Activated naive CD4-positive, alpha-beta T cell treated with anti-CD3 and anti-CD28 coated beads for 36 hours (primary cell): ENCODE measurements around the gene CD2AP. TPM values are rescaled to one million over a fixed set of nuclear protein-coding genes. Genes with fewer than 3 reads are reported as not detected.
A peak's percentile ranks its signal among the peaks of the same experiment; 100 is the strongest.
"Not testable (repeated sequence)": the region's sequence is repeated elsewhere in the genome, so short reads cannot be mapped to it uniquely, and the experiment has no call there.

ENCODE experiments used
- CTCF ChIA-PET: fragments of 350-600 bp; sonication (Branson Sonifier 250); formaldehyde crosslinking; loops from one replicate; lab custom pipeline; 2021; ENCODE audit warnings: antibody characterized with exemption; lab: Charles Lee
- DNase-seq: peaks from one replicate; pipeline ENCODE4 v3.0.0-alpha.2; 2020
- H3K27ac Mint-ChIP-seq: one replicate; pipeline ENCODE4 v1.8.0; 2021; ENCODE audit warnings: mild to moderate bottlenecking, mixed read lengths
- H3K27me3 Mint-ChIP-seq: one replicate; pipeline ENCODE4 v1.8.0; 2021; ENCODE audit warnings: low read depth, mixed read lengths
- H3K36me3 Mint-ChIP-seq: one replicate; pipeline ENCODE4 v1.8.0; 2021; ENCODE audit warnings: low read depth, mixed read lengths
- H3K4me1 Mint-ChIP-seq: one replicate; pipeline ENCODE4 v1.8.0; 2021; ENCODE audit warnings: low read depth, mixed read lengths
- H3K4me3 Mint-ChIP-seq: one replicate; pipeline ENCODE4 v1.8.0; 2021; ENCODE audit warnings: mild to moderate bottlenecking, moderate library complexity, mixed read lengths
- H3K9me3 Mint-ChIP-seq: one replicate; pipeline ENCODE4 v1.8.0; 2021; ENCODE audit warnings: mixed read lengths
- intact Hi-C: fragments of 100-400 bp; cut with micrococcal nuclease; formaldehyde crosslinking; loops from one replicate; pipeline ENCODE4 v1.15.1; 2023
- total RNA-seq, 2 experiments: library from RNA; stranded (reverse); gene quantifications; one replicate each; pipeline ENCODE4 v1.2.3, GENCODE V29; 2021

CD2AP gene
- total RNA-seq, 2 experiments from 2014 or later, result 16.1 to 18.1 TPM

- H3K9me3 Mint-ChIP-seq, result no peaks in the 10 kb centered on the region
- peaks cover 10% of the 10 kb centered on the region for H3K4me1 Mint-ChIP-seq
- H3K36me3 Mint-ChIP-seq, result no peaks in the 10 kb centered on the region
- intact Hi-C loops, result loop anchor here (1.0 to 5.0 kb wide), 4 partner anchors 103 to 1781 kb away; no protein-coding TSS in a partner anchor
- H3K27me3 Mint-ChIP-seq, result no peaks in the 10 kb centered on the region
- H3K27ac Mint-ChIP-seq, result no peak overlapping the region
- DNase-seq, result no peak
- CTCF ChIA-PET, result interaction anchor here (0.6 to 4.1 kb wide), 31 partner anchors 15 to 612 kb away, joined by 3 to 71 read pairs (median 5); partner anchors contain the start of genes CD2AP and OPN5
- no peak overlapping the region for H3K4me3 Mint-ChIP-seq
These were observed 154.2 kb downstream of the CD2AP start for GRCh38 chr6:47631797-47632196.

- Mint-ChIP-seq H3K36me3 (no peaks in the 10 kb centered on the region), H3K4me1 (peaks cover 5% of the 10 kb centered on the region), H3K27ac (no peak overlapping the region), H3K4me3 (no peak overlapping the region), H3K27me3 (no peaks in the 10 kb centered on the region), H3K9me3 (no peaks in the 10 kb centered on the region)
- intact Hi-C loops, result loop anchor here (5.0 kb wide), 1 partner anchor 1779 kb away; no protein-coding TSS in a partner anchor
- CTCF ChIA-PET, result interaction anchor here (0.6 to 4.1 kb wide), 9 partner anchors 92 to 614 kb away, joined by 3 to 71 read pairs (median 4); partner anchors contain the start of gene OPN5
- DNase-seq, result peak; percentile 22
These were observed 155.6 kb downstream of the CD2AP start for GRCh38 chr6:47633141-47633540.

GRCh38 chr6:47634210-47635047 lies 156.8 kb downstream of the CD2AP start:
- DNase-seq, result no peak
- H3K36me3 Mint-ChIP-seq, result no peaks in the 10 kb centered on the region
- H3K27me3 Mint-ChIP-seq, result peaks cover 2% of the 10 kb centered on the region
- no peak overlapping the region for H3K27ac Mint-ChIP-seq
- intact Hi-C loops, result loop anchor here (5.0 kb wide), 1 partner anchor 1778 kb away; no protein-coding TSS in a partner anchor
- CTCF ChIA-PET, result interaction anchor here (0.5 to 1.8 kb wide), 8 partner anchors 45 to 146 kb away, joined by 3 to 10 read pairs (median 3); no protein-coding TSS in a partner anchor
- H3K4me1 Mint-ChIP-seq, result peaks cover 5% of the 10 kb centered on the region
- no peak overlapping the region for H3K4me3 Mint-ChIP-seq
- H3K9me3 Mint-ChIP-seq, result no peaks in the 10 kb centered on the region

GRCh38 chr6:47646689-47647088 lies 169.1 kb downstream of the CD2AP start:
- Mint-ChIP-seq H3K4me1 (no peaks in the 10 kb centered on the region), H3K27me3 (peaks cover 4% of the 10 kb centered on the region), H3K27ac (no peak overlapping the region), H3K36me3 (no peaks in the 10 kb centered on the region), H3K4me3 (no peak overlapping the region), H3K9me3 (no peaks in the 10 kb centered on the region)
- no peak for DNase-seq
- intact Hi-C loops, result loop anchor here (5.0 kb wide), 1 partner anchor 136 kb away; the partner anchor contains the start of gene OPN5
- CTCF ChIA-PET, result interaction anchor here (0.6 to 1.6 kb wide), 3 partner anchors 15 to 152 kb away, joined by 4 to 9 read pairs (median 6); no protein-coding TSS in a partner anchor

- H3K4me1 Mint-ChIP-seq, result no peaks in the 10 kb centered on the region
- intact Hi-C loops, result loop anchor here (5.0 kb wide), 1 partner anchor 135 kb away; the partner anchor contains the start of gene OPN5
- H3K4me3 Mint-ChIP-seq, result no peak overlapping the region
- CTCF ChIA-PET, result interaction anchor here (0.6 to 1.6 kb wide), 3 partner anchors 16 to 152 kb away, joined by 4 to 9 read pairs (median 6); no protein-coding TSS in a partner anchor
- H3K9me3 Mint-ChIP-seq, result no peaks in the 10 kb centered on the region
- H3K27ac Mint-ChIP-seq, result no peak overlapping the region
- H3K27me3 Mint-ChIP-seq, result no peaks in the 10 kb centered on the region
- DNase-seq, result no peak
- H3K36me3 Mint-ChIP-seq, result no peaks in the 10 kb centered on the region
These were observed 169.6 kb downstream of the CD2AP start for GRCh38 chr6:47647188-47647587.

- intact Hi-C loops, result loop anchor here (5.0 kb wide), 1 partner anchor 135 kb away; the partner anchor contains the start of gene OPN5
- not testable (repeated sequence) for H3K27me3 Mint-ChIP-seq, H3K27ac Mint-ChIP-seq, H3K36me3 Mint-ChIP-seq, H3K9me3 Mint-ChIP-seq, H3K4me1 Mint-ChIP-seq, H3K4me3 Mint-ChIP-seq, DNase-seq
- CTCF ChIA-PET, result interaction anchor here (1.4 to 1.6 kb wide), 2 partner anchors 16 to 86 kb away, joined by 6 to 9 read pairs; no protein-coding TSS in a partner anchor
These were observed 170.0 kb downstream of the CD2AP start for GRCh38 chr6:47647626-47648025.

GRCh38 chr6:47648031-47648430 lies 170.4 kb downstream of the CD2AP start:
- no peak overlapping the region for H3K27ac Mint-ChIP-seq
- no peaks in the 10 kb centered on the region for H3K4me1 Mint-ChIP-seq
- CTCF ChIA-PET, result interaction anchor here (1.4 kb wide), 1 partner anchor 17 kb away, joined by 9 read pairs; no protein-coding TSS in a partner anchor
- no peaks in the 10 kb centered on the region for H3K27me3 Mint-ChIP-seq
- intact Hi-C loops, result loop anchor here (5.0 kb wide), 1 partner anchor 134 kb away; the partner anchor contains the start of gene OPN5
- H3K9me3 Mint-ChIP-seq, result no peaks in the 10 kb centered on the region
- DNase-seq, result no peak
- no peaks in the 10 kb centered on the region for H3K36me3 Mint-ChIP-seq
- no peak overlapping the region for H3K4me3 Mint-ChIP-seq

- H3K4me1 Mint-ChIP-seq, result no peaks in the 10 kb centered on the region
These were observed 173.2 kb downstream of the CD2AP start for GRCh38 chr6:47650553-47651432.

GRCh38 chr6:47651505-47651944 lies 173.9 kb downstream of the CD2AP start:
- intact Hi-C loops, result no loop called here
- Mint-ChIP-seq H3K4me3 (no peak overlapping the region), H3K27ac (no peak overlapping the region), H3K9me3 (no peaks in the 10 kb centered on the region), H3K36me3 (no peaks in the 10 kb centered on the region), H3K4me1 (peaks cover 3% of the 10 kb centered on the region), H3K27me3 (no peaks in the 10 kb centered on the region)
- CTCF ChIA-PET, result no interaction called here
- DNase-seq, result no peak

More at GRCh38 chr6:47650553-47651432, 173.2 kb downstream of the CD2AP start:
- Mint-ChIP-seq H3K27me3 (no peaks in the 10 kb centered on the region), H3K9me3 (no peaks in the 10 kb centered on the region), H3K36me3 (no peaks in the 10 kb centered on the region), H3K27ac (no peak overlapping the region), H3K4me3 (no peak overlapping the region)
- CTCF ChIA-PET, result no interaction called here
- intact Hi-C loops, result no loop called here
- DNase-seq, result no peak

- Mint-ChIP-seq H3K4me3 (no peak overlapping the region), H3K27me3 (no peaks in the 10 kb centered on the region), H3K9me3 (no peaks in the 10 kb centered on the region), H3K4me1 (peaks cover 3% of the 10 kb centered on the region), H3K36me3 (no peaks in the 10 kb centered on the region), H3K27ac (no peak overlapping the region)
- intact Hi-C loops, result no loop called here
- CTCF ChIA-PET, result no interaction called here
- DNase-seq, result no peak
These were observed 176.1 kb downstream of the CD2AP start for GRCh38 chr6:47653706-47654105.

GRCh38 chr6:47654255-47654654 lies 176.7 kb downstream of the CD2AP start:
- H3K27me3 Mint-ChIP-seq, result no peaks in the 10 kb centered on the region
- CTCF ChIA-PET, result no interaction called here

More at GRCh38 chr6:47654255-47654654, 176.7 kb downstream of the CD2AP start:
- no peaks in the 10 kb centered on the region for H3K9me3 Mint-ChIP-seq
- H3K4me1 Mint-ChIP-seq, result peaks cover 3% of the 10 kb centered on the region
- no peaks in the 10 kb centered on the region for H3K36me3 Mint-ChIP-seq
- intact Hi-C loops, result no loop called here
- no peak overlapping the region for H3K27ac Mint-ChIP-seq
- H3K4me3 Mint-ChIP-seq, result no peak overlapping the region
- no peak for DNase-seq
